Kidney tubule cell (primary cell): Measurements from ENCODE around the gene OR51S1.
"Not testable (repeated sequence)": the region's sequence is repeated elsewhere in the genome, so short reads cannot be mapped to it uniquely, and the experiment has no call there.

Source experiments
- DNase-seq: peaks from one replicate; pipeline ENCODE4 v3.0.0-alpha.2; 2018; ENCODE audit warnings: low spot score

OR51S1 gene, protein sequence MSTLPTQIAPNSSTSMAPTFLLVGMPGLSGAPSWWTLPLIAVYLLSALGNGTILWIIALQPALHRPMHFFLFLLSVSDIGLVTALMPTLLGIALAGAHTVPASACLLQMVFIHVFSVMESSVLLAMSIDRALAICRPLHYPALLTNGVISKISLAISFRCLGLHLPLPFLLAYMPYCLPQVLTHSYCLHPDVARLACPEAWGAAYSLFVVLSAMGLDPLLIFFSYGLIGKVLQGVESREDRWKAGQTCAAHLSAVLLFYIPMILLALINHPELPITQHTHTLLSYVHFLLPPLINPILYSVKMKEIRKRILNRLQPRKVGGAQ

GRCh38 chr11:4848908-4849532, at the start of gene OR51S1:
Gene OR51S1, minus strand, starts transcription at chr11:4849208. Its CDS starts 0 bp downstream, at chr11:4849208.
- DNase-seq, result no peak

DNA sequence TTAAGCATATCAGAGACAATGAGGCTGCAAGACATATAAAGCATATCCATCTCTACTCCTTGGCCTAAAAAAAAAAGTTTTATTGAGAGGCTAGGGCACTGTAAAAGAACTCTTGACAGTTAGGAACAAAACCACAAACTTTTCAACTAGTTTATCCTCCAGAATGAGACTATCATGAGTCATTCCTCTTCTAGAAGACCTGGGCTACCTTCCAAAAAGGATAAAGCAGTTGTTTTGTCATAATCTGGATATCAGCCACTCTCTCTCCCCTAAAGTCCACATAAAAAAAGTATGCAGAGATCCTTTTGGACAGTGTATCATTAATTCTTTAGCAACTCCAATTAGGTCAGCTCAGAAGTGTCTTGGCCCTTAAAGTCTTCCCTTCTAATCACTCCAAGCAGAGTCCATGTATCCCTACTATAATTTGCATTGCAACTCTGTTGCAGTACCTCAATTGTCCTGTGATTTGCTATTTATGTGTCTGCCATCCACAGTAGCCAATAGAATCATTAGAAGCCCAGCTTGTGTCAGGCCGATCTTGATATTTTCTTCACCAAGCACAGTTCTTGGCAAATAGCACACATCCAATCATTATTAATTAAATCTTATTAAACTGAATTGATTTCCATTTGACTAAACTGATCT, 43.1 kb upstream of the OR51S1 start:
- peak; percentile 80 for DNase-seq

GRCh38 chr11:4890279-4890678, 41.3 kb upstream of the OR51S1 start:
- DNase-seq, result no peak

DNA sequence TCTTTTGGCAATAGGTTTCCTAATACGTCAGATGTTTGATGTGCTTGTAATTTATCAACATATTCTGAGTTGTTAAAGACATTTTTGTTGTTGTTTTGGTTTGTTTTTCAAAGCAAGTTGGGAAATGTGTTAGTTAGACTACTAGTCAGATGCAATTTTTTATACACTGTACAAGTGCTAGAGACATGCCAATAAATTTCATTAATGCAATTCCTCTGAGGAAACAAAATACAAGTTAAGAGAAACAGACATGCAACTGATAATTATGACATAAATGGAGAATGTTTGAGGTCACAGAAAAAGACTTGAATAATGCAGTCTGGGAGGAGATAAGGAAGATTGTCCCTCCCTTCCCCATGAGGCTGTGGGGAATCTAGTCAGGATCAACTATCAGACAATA, 38.6 kb upstream of the OR51S1 start:
- no peak for DNase-seq

DNA sequence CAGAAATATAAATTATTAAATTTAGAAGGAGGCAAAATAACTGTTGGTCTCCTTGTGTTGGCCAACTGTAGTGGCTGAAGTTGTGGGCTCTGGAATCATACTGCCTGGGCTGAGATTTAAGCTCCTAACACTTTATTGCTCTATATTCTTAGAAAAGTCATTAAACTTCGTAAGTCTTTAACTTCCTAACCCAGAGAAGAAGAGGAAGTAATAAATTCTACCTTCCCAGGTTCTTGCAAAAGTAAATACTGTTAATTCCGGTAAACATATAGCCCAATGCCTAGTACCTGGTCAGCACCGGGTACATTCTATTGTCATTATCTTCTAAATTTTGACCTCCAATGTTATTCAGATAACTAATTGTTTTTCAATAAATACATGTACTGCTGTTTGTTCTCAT, 37.2 kb upstream of the OR51S1 start:
- no peak for DNase-seq

- no peak for DNase-seq
These were observed 35.4 kb upstream of the OR51S1 start for GRCh38 chr11:4884361-4884760.

GRCh38 chr11:4882543-4882942, 33.5 kb upstream of the OR51S1 start:
- DNase-seq, result no peak

DNA sequence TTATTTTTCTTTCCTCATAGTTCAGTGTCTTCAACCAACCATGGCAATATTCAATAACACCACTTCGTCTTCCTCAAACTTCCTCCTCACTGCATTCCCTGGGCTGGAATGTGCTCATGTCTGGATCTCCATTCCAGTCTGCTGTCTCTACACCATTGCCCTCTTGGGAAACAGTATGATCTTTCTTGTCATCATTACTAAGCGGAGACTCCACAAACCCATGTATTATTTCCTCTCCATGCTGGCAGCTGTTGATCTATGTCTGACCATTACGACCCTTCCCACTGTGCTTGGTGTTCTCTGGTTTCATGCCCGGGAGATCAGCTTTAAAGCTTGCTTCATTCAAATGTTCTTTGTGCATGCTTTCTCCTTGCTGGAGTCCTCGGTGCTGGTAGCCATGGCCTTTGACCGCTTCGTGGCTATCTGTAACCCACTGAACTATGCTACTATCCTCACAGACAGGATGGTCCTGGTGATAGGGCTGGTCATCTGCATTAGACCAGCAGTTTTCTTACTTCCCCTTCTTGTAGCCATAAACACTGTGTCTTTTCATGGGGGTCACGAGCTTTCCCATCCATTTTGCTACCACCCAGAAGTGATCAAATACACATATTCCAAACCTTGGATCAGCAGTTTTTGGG, 33.0 kb upstream of the OR51S1 start, which contains the start of gene OR51T1:
Gene OR51T1, plus strand, starts transcription at position 41 of the 641 bp plus-strand sequence. Its CDS starts 0 bp downstream, at position 41.
- DNase-seq, result peak; percentile 55

DNA sequence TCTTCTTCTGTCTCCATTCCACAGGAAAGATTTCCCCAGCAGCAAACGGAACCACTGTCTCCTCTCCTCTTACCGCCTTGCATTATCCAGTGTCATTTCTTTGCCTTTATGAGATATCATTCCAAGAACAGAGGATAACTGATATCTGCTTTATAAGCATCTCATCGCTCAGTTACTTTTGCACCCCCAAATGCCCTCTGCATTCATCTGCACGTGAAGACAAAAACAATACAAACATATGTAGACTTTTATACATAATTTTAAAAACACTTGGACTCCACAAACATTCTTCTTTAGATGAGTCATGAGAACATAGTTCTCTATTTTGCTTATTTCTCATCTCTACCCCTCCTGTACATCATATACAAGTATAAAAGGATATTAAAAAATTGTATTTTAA, 32.2 kb upstream of the OR51S1 start:
- DNase-seq, result no peak

- peak; percentile 47 for DNase-seq
These were observed 16.8 kb upstream of the OR51S1 start for GRCh38 chr11:4865855-4866254.

DNA sequence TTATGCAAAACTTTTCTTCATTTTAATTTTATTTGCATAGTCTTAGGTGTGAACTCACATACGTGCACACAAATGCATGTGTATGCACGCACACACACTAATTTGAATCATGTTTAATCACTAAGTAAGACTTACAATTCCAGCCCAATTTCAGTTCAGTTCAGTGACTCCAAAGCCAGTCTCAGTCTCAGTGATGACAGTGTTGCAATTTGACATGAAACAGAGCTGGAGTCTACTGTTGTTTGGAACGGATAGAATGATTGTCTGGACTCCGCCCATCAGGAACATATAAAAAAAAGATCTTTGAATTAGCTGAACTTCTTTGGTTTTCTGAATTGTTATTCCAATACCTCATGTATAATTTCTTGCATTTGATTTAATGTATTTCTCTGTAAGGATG, 14.9 kb upstream of the OR51S1 start:
- DNase-seq, result no peak

DNA sequence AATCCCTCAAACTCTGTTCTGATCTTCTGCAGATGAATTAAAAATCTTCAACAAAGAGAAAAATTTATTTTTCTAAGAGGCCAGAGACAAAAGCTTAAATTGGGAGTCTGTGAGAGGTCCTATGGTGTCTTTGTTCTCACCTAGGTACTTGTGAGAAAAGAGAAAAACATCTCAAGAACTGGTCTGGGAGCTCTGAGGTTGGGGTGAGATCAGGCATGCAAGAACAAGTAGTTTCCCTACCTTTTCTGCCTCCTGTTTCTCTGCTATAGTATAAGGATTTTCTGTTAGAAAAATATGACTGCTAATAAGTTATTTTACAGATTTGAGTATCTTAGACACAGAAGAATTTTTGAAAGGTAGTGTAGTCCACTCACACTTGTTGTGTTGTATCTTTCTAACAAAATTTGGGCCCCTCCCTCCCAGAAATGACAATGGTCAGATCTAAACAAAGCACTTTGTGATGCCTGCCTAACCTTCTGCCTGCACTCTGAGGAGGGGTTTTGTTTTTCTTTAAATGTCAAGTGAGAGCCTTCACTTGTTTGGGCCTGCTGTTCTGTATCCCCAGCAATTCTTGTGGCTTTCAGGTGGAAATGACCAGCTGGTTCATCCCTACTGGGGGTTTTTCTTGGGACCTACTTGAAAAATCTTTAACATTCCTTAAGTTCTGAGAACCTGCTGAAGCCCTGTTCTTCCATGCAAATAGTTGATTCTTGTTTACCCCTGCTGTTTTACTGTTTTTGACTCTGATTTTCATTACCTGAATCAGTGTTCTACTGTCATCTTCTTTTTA, 13.6 kb upstream of the OR51S1 start:
- no peak for DNase-seq

DNA sequence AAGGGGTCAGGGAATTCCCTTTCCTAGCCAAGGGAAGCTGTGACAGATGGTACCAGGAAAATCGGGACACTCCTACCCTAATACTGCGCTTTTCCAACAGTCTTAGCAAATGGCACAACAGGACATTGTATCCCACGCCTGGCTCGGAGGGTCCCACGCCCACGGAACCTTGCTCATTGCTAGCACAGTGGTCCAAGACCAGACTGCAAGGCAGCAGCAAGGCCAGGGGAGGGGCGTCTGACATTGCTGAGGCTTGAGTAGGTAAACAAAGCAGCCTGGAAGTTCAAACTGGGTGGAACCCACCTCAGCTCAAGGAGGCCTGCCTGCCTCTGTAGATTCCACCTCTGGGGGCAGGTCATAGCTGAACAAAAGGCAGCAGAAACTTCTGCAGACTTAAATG, 5.3 kb upstream of the OR51S1 start:
- DNase-seq, result not testable (repeated sequence)

- DNase-seq, result no peak
These were observed 2.0 kb upstream of the OR51S1 start for GRCh38 chr11:4851033-4851432.

DNA sequence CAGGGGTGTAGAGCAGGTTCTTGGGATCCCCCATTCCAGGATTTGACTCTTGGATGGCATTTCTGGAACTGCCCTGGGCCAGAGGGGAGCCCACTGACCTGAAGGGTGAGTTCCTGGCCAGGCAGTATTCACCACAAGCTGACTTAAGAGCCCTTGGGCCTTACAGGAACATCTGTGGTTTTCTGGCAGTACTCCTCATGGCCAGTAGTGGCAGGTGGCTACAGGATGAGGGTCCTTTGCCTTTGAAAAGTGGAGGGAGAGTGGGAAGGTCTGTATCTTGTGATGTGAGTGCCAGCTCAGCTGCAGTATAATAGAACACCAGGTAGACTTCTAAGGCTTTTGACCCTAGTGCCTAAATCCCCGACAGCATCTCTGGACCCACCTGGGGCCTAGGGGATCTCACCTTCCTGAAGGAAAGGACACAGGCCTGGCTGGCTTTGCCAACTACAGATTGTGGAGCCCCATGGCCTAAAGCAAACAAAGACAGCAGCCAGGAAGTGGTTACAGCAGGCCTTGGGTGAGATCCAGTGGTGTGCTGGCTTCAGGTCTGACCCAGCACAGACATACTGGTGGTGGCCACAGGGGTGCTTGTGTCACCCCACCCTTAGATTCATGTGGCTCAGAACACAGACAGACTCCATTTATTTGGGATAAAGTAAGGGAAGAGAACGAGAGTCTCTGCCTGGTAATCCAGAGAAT, 9.0 kb downstream of the OR51S1 start:
- no peak for DNase-seq

- DNase-seq, result no peak
These were observed 18.1 kb downstream of the OR51S1 start for GRCh38 chr11:4830909-4831308.

GRCh38 chr11:4830346-4830745, 18.7 kb downstream of the OR51S1 start:
- peak; percentile 18 for DNase-seq

- DNase-seq, result peak; percentile 29
These were observed 22.6 kb downstream of the OR51S1 start for GRCh38 chr11:4826425-4826824.

DNA sequence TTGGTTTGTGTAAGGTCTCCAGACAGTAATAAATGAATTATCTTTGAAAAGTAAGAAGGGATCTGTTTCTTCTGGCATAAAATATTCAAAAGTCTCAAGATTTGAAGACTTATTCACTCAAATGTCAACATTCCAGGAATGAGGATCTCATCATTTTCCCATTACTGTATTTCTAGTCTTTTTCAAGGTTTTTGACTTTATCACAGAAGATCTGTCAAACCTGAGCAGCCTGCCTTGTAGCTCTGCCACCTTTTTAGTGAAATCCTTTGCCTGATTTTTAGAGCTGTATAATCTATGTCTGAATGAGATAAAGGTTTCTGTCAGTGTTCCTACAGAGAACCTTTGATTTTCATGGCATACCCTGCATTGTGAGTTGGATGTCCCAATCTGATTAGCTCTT, 23.9 kb downstream of the OR51S1 start:
- DNase-seq, result no peak

GRCh38 chr11:4821021-4821420, 28.0 kb downstream of the OR51S1 start, which contains the start of gene OR51F2:
Gene OR51F2, plus strand, starts transcription at chr11:4821321. Its CDS starts 101 bp downstream, at chr11:4821422.
- DNase-seq, result no peak

GRCh38 chr11:4809246-4809645, 39.8 kb downstream of the OR51S1 start:
- no peak for DNase-seq
